ENCODE data around the gene LCMT1. TPM values are rescaled to one million over a fixed set of nuclear protein-coding genes. Genes with fewer than 3 reads are reported as not detected.

LCMT1 gene
- total and polyA plus RNA-seq, 9 of the 15 experiments (the other 6 are each of a cell fraction or from before 2014, with no cell fraction given), result 20.0 to 42.8 (median 32.3) TPM

DNA sequence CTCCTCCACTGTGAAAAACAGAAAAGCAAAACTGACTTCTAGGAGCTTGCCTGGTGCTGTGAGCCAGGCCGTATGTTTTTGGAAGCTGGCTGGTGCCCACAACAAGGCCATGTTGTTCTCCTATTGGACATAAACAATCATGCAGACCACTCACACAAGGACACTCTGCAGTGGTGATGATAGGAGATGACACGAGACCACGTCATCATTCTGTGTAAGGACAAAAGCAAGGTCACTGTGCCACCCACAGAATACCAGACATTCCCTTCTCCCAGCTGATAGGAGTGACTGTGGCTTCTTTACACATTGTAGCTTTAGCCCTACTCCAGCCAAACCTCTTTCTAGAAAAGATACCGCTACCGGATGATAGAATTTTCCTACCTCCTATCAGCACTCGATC is 47.7 kb upstream of the LCMT1 start (continued):
- TF ChIP-seq, protein P1, sequence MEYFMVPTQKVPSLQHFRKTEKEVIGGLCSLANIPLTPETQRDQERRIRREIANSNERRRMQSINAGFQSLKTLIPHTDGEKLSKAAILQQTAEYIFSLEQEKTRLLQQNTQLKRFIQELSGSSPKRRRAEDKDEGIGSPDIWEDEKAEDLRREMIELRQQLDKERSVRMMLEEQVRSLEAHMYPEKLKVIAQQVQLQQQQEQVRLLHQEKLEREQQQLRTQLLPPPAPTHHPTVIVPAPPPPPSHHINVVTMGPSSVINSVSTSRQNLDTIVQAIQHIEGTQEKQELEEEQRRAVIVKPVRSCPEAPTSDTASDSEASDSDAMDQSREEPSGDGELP (CRISPR knock-in tag; IDR thresholded peaks at IDR 0.05; ENCODE audit: borderline replicate concordance), result peak; percentile 80
- TF ChIP-seq HMGN3 (IDR thresholded peaks at IDR 0.05; ENCODE audit: borderline replicate concordance, extremely low read depth, insufficient read length, low read depth, low read length) (no peak), RAD51 (IDR thresholded peaks at IDR 0.05; ENCODE audit: borderline replicate concordance, low read depth) (no peak), ZFP30 (CRISPR knock-in tag; IDR thresholded peaks at IDR 0.05; ENCODE audit: borderline replicate concordance) (no peak), CHD1 (IDR thresholded peaks at IDR 0.05; ENCODE audit: low read length) (no peak), LEF1 (IDR thresholded peaks at IDR 0.05) (no peak), TCF3 (CRISPR knock-in tag; IDR thresholded peaks at IDR 0.05) (peak; percentile 48), BRD4 (IDR thresholded peaks at IDR 0.05) (no peak), MTA2 (IDR thresholded peaks at IDR 0.05; ENCODE audit: low read depth) (no peak), ZEB2 (IDR thresholded peaks at IDR 0.05) (no peak), MTF1 (CRISPR knock-in tag; IDR thresholded peaks at IDR 0.05; ENCODE audit: borderline replicate concordance) (no peak), CBX5 (IDR thresholded peaks at IDR 0.05; ENCODE audit: borderline replicate concordance, low read depth) (no peak), NCOA4 (IDR thresholded peaks at IDR 0.05; ENCODE audit: partially characterized antibody) (no peak), RBM17 (IDR thresholded peaks at IDR 0.05; ENCODE audit: borderline replicate concordance, low read depth, low read length) (no peak), HDAC1 (IDR thresholded peaks at IDR 0.05) (no peak), GTF2F1 (IDR thresholded peaks at IDR 0.05; ENCODE audit: low read depth, low read length) (no peak)
- TF ChIP-seq, protein P2, sequence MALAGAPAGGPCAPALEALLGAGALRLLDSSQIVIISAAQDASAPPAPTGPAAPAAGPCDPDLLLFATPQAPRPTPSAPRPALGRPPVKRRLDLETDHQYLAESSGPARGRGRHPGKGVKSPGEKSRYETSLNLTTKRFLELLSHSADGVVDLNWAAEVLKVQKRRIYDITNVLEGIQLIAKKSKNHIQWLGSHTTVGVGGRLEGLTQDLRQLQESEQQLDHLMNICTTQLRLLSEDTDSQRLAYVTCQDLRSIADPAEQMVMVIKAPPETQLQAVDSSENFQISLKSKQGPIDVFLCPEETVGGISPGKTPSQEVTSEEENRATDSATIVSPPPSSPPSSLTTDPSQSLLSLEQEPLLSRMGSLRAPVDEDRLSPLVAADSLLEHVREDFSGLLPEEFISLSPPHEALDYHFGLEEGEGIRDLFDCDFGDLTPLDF (CRISPR knock-in tag; IDR thresholded peaks at IDR 0.05), result no peak
- TF ChIP-seq, protein P3, sequence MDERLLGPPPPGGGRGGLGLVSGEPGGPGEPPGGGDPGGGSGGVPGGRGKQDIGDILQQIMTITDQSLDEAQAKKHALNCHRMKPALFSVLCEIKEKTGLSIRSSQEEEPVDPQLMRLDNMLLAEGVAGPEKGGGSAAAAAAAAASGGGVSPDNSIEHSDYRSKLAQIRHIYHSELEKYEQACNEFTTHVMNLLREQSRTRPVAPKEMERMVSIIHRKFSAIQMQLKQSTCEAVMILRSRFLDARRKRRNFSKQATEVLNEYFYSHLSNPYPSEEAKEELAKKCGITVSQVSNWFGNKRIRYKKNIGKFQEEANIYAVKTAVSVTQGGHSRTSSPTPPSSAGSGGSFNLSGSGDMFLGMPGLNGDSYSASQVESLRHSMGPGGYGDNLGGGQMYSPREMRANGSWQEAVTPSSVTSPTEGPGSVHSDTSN (CRISPR knock-in tag; IDR thresholded peaks at IDR 0.05; ENCODE audit: low read depth), result no peak
- TF ChIP-seq, protein P3 (tag; conservative IDR thresholded peaks at IDR 0.05; ENCODE audit: low read depth), result 0 out of 2 replicates have a peak, but pooled peaks have one; percentile 27
- TF ChIP-seq, protein P4, sequence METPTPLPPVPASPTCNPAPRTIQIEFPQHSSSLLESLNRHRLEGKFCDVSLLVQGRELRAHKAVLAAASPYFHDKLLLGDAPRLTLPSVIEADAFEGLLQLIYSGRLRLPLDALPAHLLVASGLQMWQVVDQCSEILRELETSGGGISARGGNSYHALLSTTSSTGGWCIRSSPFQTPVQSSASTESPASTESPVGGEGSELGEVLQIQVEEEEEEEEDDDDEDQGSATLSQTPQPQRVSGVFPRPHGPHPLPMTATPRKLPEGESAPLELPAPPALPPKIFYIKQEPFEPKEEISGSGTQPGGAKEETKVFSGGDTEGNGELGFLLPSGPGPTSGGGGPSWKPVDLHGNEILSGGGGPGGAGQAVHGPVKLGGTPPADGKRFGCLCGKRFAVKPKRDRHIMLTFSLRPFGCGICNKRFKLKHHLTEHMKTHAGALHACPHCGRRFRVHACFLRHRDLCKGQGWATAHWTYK (CRISPR knock-in tag; IDR thresholded peaks at IDR 0.05), result no peak
- TF ChIP-seq, protein P5, sequence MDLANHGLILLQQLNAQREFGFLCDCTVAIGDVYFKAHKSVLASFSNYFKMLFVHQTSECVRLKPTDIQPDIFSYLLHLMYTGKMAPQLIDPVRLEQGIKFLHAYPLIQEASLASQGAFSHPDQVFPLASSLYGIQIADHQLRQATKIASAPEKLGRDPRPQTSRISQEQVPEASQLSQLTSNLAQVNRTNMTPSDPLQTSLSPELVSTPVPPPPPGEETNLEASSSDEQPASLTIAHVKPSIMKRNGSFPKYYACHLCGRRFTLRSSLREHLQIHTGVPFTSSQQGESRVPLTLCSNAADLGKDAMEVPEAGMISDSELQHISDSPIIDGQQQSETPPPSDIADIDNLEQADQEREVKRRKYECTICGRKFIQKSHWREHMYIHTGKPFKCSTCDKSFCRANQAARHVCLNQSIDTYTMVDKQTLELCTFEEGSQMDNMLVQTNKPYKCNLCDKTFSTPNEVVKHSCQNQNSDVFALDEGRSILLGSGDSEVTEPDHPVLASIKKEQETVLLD (IDR thresholded peaks at IDR 0.05), result no peak
- TF ChIP-seq, protein P6, sequence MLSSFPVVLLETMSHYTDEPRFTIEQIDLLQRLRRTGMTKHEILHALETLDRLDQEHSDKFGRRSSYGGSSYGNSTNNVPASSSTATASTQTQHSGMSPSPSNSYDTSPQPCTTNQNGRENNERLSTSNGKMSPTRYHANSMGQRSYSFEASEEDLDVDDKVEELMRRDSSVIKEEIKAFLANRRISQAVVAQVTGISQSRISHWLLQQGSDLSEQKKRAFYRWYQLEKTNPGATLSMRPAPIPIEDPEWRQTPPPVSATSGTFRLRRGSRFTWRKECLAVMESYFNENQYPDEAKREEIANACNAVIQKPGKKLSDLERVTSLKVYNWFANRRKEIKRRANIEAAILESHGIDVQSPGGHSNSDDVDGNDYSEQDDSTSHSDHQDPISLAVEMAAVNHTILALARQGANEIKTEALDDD (IDR thresholded peaks at IDR 0.05), result no peak

Data from K562 (cell line).